Hepatocyte (in vitro differentiated cells): ENCODE measurements around the gene LARP7.

Source experiments
- EZH2 ChIP-seq: fragments of 200-600 bp; sonication (generic); IDR thresholded peaks from 2 replicates; pipeline ENCODE4 v1.6.1; 2016; ENCODE audit warnings: antibody characterized with exemption, mild to moderate bottlenecking, borderline replicate concordance
- EZH2phosphoT487 ChIP-seq: fragments of 200-600 bp; sonication (generic); IDR thresholded peaks from one replicate; pipeline ENCODE4 v1.6.1; 2018; ENCODE audit warnings: antibody characterized with exemption, mild to moderate bottlenecking, low read depth, moderate library complexity; ENCODE audit not compliant: unreplicated experiment, severe bottlenecking

- TF ChIP-seq EZH2phosphoT487, result no peak
- no peak for TF ChIP-seq EZH2
These were observed 47.7 kb upstream of the LARP7 start for GRCh38 chr4:112589206-112589605.
